ENCODE results near the gene DEXI. TPM values are rescaled to one million over a fixed set of nuclear protein-coding genes. Genes with fewer than 3 reads are reported as not detected.

Gene DEXI
- total RNA-seq, 1 donor = 34.0 TPM

GRCh38 chr16:10950393-10950792 lies 8.1 kb upstream of the DEXI start:
- Histone ChIP-seq H3K4me1 (ENCODE audit: insufficient read depth, low read length) (peaks cover 33% of the 10 kb centered on the region), H2AFZ (ENCODE audit: low read length) (no peak overlapping the region), H4K20me1 (ENCODE audit: insufficient read depth, low read length) (peaks cover 70% of the 10 kb centered on the region), H3K4me2 (ENCODE audit: insufficient read depth, low read length) (no peak overlapping the region), H3K79me2 (ENCODE audit: insufficient read depth, low read length) (peaks cover 79% of the 10 kb centered on the region), H3K27me3 (ENCODE audit: insufficient read depth, low read length) (no peaks in the 10 kb centered on the region), H3K4me3 (ENCODE audit: insufficient read depth, low read length) (no peak overlapping the region), H3K36me3 (ENCODE audit: insufficient read depth, low read length) (no peaks in the 10 kb centered on the region), H3K9me3 (ENCODE audit: low read depth, low read length) (no peaks in the 10 kb centered on the region), H3K27ac (ENCODE audit: low read depth, low read length) (no peak overlapping the region)
- no peak for DNase-seq (ENCODE audit: insufficient read length, low spot score, missing footprints)
- no peak for TF ChIP-seq CTCF (IDR thresholded peaks at IDR 0.05; ENCODE audit: extremely low read depth, low read depth, low read length)

GRCh38 chr16:10949424-10949970 lies 7.2 kb upstream of the DEXI start:
- H3K27me3 ChIP-seq (ENCODE audit: insufficient read depth, low read length) = no peaks in the 10 kb centered on the region
- no peaks in the 10 kb centered on the region for H3K9me3 ChIP-seq (ENCODE audit: low read depth, low read length)
- no peak overlapping the region for H3K4me3 ChIP-seq (ENCODE audit: insufficient read depth, low read length)
- peak overlapping the region; percentile 8 for H3K4me2 ChIP-seq (ENCODE audit: insufficient read depth, low read length)
- H4K20me1 ChIP-seq (ENCODE audit: insufficient read depth, low read length) = peaks cover 68% of the 10 kb centered on the region
- peaks cover 38% of the 10 kb centered on the region for H3K4me1 ChIP-seq (ENCODE audit: insufficient read depth, low read length)
- no peak overlapping the region for H3K27ac ChIP-seq (ENCODE audit: low read depth, low read length)
- DNase-seq (ENCODE audit: insufficient read length, low spot score, missing footprints) = peak; percentile 81
- H3K79me2 ChIP-seq (ENCODE audit: insufficient read depth, low read length) = peaks cover 79% of the 10 kb centered on the region
- no peak overlapping the region for H2AFZ ChIP-seq (ENCODE audit: low read length)
- H3K36me3 ChIP-seq (ENCODE audit: insufficient read depth, low read length) = no peaks in the 10 kb centered on the region
- no peak for TF ChIP-seq CTCF (IDR thresholded peaks at IDR 0.05; ENCODE audit: extremely low read depth, low read depth, low read length)

- TF ChIP-seq CTCF (IDR thresholded peaks at IDR 0.05; ENCODE audit: extremely low read depth, low read depth, low read length) = no peak
- no peaks in the 10 kb centered on the region for H3K27me3 ChIP-seq (ENCODE audit: insufficient read depth, low read length)
- no peaks in the 10 kb centered on the region for H3K36me3 ChIP-seq (ENCODE audit: insufficient read depth, low read length)
- H3K4me1 ChIP-seq (ENCODE audit: insufficient read depth, low read length) = peaks cover 47% of the 10 kb centered on the region
- no peak overlapping the region for H3K4me2 ChIP-seq (ENCODE audit: insufficient read depth, low read length)
- no peaks in the 10 kb centered on the region for H3K9me3 ChIP-seq (ENCODE audit: low read depth, low read length)
- peaks cover 70% of the 10 kb centered on the region for H3K79me2 ChIP-seq (ENCODE audit: insufficient read depth, low read length)
- DNase-seq (ENCODE audit: insufficient read length, low spot score, missing footprints) = no peak
- H4K20me1 ChIP-seq (ENCODE audit: insufficient read depth, low read length) = peaks cover 53% of the 10 kb centered on the region
- H3K27ac ChIP-seq (ENCODE audit: low read depth, low read length) = no peak overlapping the region
- H2AFZ ChIP-seq (ENCODE audit: low read length) = no peak overlapping the region
- no peak overlapping the region for H3K4me3 ChIP-seq (ENCODE audit: insufficient read depth, low read length)
These were observed 5.0 kb upstream of the DEXI start for GRCh38 chr16:10947211-10947787.

GRCh38 chr16:10946308-10946707 lies 4.0 kb upstream of the DEXI start:
- H3K4me1 ChIP-seq (ENCODE audit: insufficient read depth, low read length) = peaks cover 48% of the 10 kb centered on the region
- H3K27me3 ChIP-seq (ENCODE audit: insufficient read depth, low read length) = no peaks in the 10 kb centered on the region
- peak overlapping the region; percentile 9 for H3K4me3 ChIP-seq (ENCODE audit: insufficient read depth, low read length)
- no peaks in the 10 kb centered on the region for H3K9me3 ChIP-seq (ENCODE audit: low read depth, low read length)
- H2AFZ ChIP-seq (ENCODE audit: low read length) = no peak overlapping the region
- H3K36me3 ChIP-seq (ENCODE audit: insufficient read depth, low read length) = no peaks in the 10 kb centered on the region
- TF ChIP-seq CTCF (IDR thresholded peaks at IDR 0.05; ENCODE audit: extremely low read depth, low read depth, low read length) = no peak
- H4K20me1 ChIP-seq (ENCODE audit: insufficient read depth, low read length) = peaks cover 48% of the 10 kb centered on the region
- peak overlapping the region; percentile 93 for H3K4me2 ChIP-seq (ENCODE audit: insufficient read depth, low read length)
- H3K79me2 ChIP-seq (ENCODE audit: insufficient read depth, low read length) = peaks cover 69% of the 10 kb centered on the region
- H3K27ac ChIP-seq (ENCODE audit: low read depth, low read length) = no peak overlapping the region
- DNase-seq (ENCODE audit: insufficient read length, low spot score, missing footprints) = no peak
